ENCODE measurements around the gene ARHGEF19.
A peak's percentile ranks its signal among the peaks of the same experiment; 100 is the strongest.

Gene ARHGEF19

DNA sequence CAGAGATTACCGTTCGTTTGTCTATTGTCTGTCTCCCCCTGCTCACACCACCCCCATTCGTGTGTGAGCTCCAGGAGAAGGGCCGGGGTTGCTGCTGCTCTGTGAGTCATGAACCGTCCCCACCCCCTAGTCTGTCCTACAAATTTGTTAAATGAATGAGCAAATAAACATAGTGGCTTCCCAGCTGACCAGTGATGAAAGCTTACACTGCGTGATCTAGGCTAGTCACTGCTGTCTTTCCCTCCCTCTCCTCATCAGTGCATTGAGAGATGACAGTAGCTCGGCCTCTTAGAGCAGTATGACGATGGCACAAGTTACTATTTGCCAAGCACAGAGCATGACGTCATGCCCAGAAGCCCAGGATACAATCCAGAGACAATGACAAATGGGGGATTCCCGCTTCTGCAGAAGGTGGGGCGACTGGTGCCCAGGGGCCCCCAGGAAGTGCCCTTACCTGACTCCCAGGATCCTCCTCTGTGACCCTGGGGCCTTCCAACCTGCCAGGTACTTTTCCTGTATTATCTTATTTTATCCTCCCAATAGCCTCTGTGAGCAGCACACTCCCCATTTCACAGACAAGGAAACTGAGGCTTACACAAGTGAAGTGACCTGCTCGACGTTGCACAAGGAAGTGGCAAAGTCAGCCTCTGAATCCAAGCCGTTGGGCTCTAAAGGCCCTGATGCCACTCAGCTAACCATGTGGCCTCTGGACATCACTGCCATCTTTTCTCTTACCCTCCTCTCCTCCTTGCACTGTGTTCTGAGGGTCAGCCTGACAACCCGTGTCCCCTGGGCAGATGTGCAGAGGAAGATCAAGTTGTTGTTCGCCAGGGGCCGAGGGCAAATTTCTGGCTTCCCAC, 48.0 kb downstream of the ARHGEF19 start (continued):
- TF ChIP-seq PRDM4 (tag by site-specific recombination; IDR thresholded peaks at IDR 0.05) (peak; percentile 52), ZIC2 (tag by site-specific recombination; IDR thresholded peaks at IDR 0.05) (peak; percentile 79), SP3 (tag by site-specific recombination; IDR thresholded peaks at IDR 0.05) (peak; percentile 38; the same call in 1 of the 2 replicates), ZNF2 (tag by site-specific recombination; IDR thresholded peaks at IDR 0.05) (0 out of 2 replicates have a peak, but pooled peaks have one; percentile 36), ZNF76 (tag by site-specific recombination; IDR thresholded peaks at IDR 0.05; ENCODE audit: borderline replicate concordance, low read depth) (0 out of 2 replicates have a peak, but pooled peaks have one; percentile 46), ZNF354C (tag by site-specific recombination; IDR thresholded peaks at IDR 0.05; ENCODE audit: borderline replicate concordance, low read depth) (no peak), ZBTB7A (tag by site-specific recombination; IDR thresholded peaks at IDR 0.05; ENCODE audit: low read depth) (no peak), ZNF626 (tag by site-specific recombination; IDR thresholded peaks at IDR 0.05) (no peak), ELK4 (IDR thresholded peaks at IDR 0.05; ENCODE audit: borderline replicate concordance, low read depth, low read length) (no peak), GLIS1 (tag by site-specific recombination; IDR thresholded peaks at IDR 0.05) (peak; percentile 97), ZNF184 (tag by site-specific recombination; IDR thresholded peaks at IDR 0.05) (peak; percentile 87), ZNF202 (tag by site-specific recombination; IDR thresholded peaks at IDR 0.05; ENCODE audit: borderline replicate concordance) (no peak), ZNF24 (tag by site-specific recombination; IDR thresholded peaks at IDR 0.05) (peak; percentile 89), ZBTB6 (tag by site-specific recombination; IDR thresholded peaks at IDR 0.05) (no peak), ZBTB21 (tag by site-specific recombination; IDR thresholded peaks at IDR 0.05) (peak; percentile 98), ZSCAN16 (tag by site-specific recombination; IDR thresholded peaks at IDR 0.05) (no peak), ZNF223 (tag by site-specific recombination; IDR thresholded peaks at IDR 0.05) (no peak), SETDB1 (IDR thresholded peaks at IDR 0.05; ENCODE audit: insufficient read length, low read length) (no peak), ZNF514 (tag by site-specific recombination; IDR thresholded peaks at IDR 0.05) (no peak), KLF16 (tag by site-specific recombination; IDR thresholded peaks at IDR 0.05) (peak; percentile 36; the same call in 1 of the 2 replicates), ZNF248 (tag by site-specific recombination; IDR thresholded peaks at IDR 0.05) (no peak)
- TF ChIP-seq, protein P1, sequence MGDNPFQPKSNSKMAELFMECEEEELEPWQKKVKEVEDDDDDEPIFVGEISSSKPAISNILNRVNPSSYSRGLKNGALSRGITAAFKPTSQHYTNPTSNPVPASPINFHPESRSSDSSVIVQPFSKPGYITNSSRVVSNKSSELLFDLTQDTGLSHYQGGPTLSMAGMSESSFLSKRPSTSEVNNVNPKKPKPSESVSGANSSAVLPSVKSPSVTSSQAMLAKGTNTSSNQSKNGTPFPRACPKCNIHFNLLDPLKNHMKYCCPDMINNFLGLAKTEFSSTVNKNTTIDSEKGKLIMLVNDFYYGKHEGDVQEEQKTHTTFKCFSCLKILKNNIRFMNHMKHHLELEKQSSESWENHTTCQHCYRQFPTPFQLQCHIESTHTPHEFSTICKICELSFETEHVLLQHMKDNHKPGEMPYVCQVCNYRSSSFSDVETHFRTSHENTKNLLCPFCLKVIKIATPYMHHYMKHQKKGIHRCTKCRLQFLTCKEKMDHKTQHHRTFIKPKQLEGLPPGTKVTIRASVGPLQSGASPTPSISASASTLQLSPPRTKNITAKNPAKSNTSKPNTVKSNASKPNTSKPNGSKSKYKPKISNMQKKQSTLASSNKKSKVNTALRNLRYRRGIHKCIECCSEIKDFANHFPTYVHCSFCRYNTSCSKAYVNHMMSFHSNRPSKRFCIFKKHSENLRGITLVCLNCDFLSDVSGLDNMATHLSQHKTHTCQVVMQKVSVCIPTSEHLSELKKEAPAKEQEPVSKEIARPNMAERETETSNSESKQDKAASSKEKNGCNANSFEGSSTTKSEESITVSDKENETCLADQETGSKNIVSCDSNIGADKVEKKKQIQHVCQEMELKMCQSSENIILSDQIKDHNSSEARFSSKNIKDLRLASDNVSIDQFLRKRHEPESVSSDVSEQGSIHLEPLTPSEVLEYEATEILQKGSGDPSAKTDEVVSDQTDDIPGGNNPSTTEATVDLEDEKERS (tag by site-specific recombination; IDR thresholded peaks at IDR 0.05): no peak
- TF ChIP-seq, protein P2, sequence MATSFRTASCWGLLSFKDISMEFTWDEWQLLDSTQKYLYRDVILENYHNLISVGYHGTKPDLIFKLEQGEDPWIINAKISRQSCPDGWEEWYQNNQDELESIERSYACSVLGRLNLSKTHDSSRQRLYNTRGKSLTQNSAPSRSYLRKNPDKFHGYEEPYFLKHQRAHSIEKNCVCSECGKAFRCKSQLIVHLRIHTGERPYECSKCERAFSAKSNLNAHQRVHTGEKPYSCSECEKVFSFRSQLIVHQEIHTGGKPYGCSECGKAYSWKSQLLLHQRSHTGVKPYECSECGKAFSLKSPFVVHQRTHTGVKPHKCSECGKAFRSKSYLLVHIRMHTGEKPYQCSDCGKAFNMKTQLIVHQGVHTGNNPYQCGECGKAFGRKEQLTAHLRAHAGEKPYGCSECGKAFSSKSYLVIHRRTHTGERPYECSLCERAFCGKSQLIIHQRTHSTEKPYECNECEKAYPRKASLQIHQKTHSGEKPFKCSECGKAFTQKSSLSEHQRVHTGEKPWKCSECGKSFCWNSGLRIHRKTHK (tag by site-specific recombination; IDR thresholded peaks at IDR 0.05): no peak
- TF ChIP-seq, protein P3, sequence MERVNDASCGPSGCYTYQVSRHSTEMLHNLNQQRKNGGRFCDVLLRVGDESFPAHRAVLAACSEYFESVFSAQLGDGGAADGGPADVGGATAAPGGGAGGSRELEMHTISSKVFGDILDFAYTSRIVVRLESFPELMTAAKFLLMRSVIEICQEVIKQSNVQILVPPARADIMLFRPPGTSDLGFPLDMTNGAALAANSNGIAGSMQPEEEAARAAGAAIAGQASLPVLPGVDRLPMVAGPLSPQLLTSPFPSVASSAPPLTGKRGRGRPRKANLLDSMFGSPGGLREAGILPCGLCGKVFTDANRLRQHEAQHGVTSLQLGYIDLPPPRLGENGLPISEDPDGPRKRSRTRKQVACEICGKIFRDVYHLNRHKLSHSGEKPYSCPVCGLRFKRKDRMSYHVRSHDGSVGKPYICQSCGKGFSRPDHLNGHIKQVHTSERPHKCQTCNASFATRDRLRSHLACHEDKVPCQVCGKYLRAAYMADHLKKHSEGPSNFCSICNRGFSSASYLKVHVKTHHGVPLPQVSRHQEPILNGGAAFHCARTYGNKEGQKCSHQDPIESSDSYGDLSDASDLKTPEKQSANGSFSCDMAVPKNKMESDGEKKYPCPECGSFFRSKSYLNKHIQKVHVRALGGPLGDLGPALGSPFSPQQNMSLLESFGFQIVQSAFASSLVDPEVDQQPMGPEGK (tag by site-specific recombination; IDR thresholded peaks at IDR 0.05): peak; percentile 87
- TF ChIP-seq, protein P4, sequence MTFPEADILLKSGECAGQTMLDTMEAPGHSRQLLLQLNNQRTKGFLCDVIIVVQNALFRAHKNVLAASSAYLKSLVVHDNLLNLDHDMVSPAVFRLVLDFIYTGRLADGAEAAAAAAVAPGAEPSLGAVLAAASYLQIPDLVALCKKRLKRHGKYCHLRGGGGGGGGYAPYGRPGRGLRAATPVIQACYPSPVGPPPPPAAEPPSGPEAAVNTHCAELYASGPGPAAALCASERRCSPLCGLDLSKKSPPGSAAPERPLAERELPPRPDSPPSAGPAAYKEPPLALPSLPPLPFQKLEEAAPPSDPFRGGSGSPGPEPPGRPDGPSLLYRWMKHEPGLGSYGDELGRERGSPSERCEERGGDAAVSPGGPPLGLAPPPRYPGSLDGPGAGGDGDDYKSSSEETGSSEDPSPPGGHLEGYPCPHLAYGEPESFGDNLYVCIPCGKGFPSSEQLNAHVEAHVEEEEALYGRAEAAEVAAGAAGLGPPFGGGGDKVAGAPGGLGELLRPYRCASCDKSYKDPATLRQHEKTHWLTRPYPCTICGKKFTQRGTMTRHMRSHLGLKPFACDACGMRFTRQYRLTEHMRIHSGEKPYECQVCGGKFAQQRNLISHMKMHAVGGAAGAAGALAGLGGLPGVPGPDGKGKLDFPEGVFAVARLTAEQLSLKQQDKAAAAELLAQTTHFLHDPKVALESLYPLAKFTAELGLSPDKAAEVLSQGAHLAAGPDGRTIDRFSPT (tag by site-specific recombination; IDR thresholded peaks at IDR 0.05): peak; percentile 65

Measured in HEK293 (cell line).